Spinal cord (tissue), 10 donors: ENCODE data around the gene CLPTM1. TPM values are rescaled to one million over a fixed set of nuclear protein-coding genes. Genes with fewer than 3 reads are reported as not detected.

ENCODE experiments used
- DNase-seq, 6 donors: peaks; one replicate each; pipeline versions ENCODE4 v3.0.0 to v3.0.0-alpha.2; 2013 to 2015; ENCODE audit warnings: low spot score in 6 of 6, low read depth in 4 of 6
- H3K27ac ChIP-seq: one replicate; pipeline ENCODE4 v1.5.1; 2013; ENCODE audit warnings: low read depth, low read length, control low read depth
- H3K27me3 ChIP-seq: one replicate; pipeline ENCODE4 v1.6.1; 2013; ENCODE audit warnings: low read length; ENCODE audit not compliant: control insufficient read depth, insufficient read depth
- H3K36me3 ChIP-seq: one replicate; pipeline ENCODE4 v1.6.1; 2013; ENCODE audit warnings: low read length; ENCODE audit not compliant: control insufficient read depth, insufficient read depth
- H3K4me1 ChIP-seq: one replicate; pipeline ENCODE4 v1.6.1; 2013; ENCODE audit warnings: low read length; ENCODE audit not compliant: control insufficient read depth, insufficient read depth
- H3K4me3 ChIP-seq: one replicate; pipeline ENCODE4 v1.5.1; 2013; ENCODE audit warnings: low read depth, low read length, control low read depth
- H3K9me3 ChIP-seq: one replicate; pipeline ENCODE4 v1.6.1; 2013; ENCODE audit warnings: low read length; ENCODE audit not compliant: control insufficient read depth, insufficient read depth
- WGBS: methylation state at CpG from one replicate; pipeline ENCODE4 v1.1.5; 2013; ENCODE audit warnings: missing lambda C conversion rate; ENCODE audit not compliant: insufficient coverage; 5-methylcytosine and 5-hydroxymethylcytosine counted together
- polyA plus RNA-seq, 2 donors: library from polyadenylated mRNA; unstranded; fragments of 120-200 nt; gene quantifications; one replicate each; pipeline ENCODE4 v1.2.1, GENCODE V29; 2013; ENCODE audit not compliant: insufficient read length in 2 of 2
- total RNA-seq, 2 donors: library from RNA; depleted of rRNA in 1 of 2; stranded (reverse); fragments of 120-200 nt in 1 of 2; fragments of >200 nt in 1 of 2; gene quantifications; one replicate each; pipeline versions ENCODE4 v1.2.3 to v1.2.4, GENCODE V29; 2013 to 2014
- donor health status: healthy.

Gene CLPTM1
- total and polyA plus RNA-seq, 4 donors = 53.9 to 158 (median 110) TPM

DNA sequence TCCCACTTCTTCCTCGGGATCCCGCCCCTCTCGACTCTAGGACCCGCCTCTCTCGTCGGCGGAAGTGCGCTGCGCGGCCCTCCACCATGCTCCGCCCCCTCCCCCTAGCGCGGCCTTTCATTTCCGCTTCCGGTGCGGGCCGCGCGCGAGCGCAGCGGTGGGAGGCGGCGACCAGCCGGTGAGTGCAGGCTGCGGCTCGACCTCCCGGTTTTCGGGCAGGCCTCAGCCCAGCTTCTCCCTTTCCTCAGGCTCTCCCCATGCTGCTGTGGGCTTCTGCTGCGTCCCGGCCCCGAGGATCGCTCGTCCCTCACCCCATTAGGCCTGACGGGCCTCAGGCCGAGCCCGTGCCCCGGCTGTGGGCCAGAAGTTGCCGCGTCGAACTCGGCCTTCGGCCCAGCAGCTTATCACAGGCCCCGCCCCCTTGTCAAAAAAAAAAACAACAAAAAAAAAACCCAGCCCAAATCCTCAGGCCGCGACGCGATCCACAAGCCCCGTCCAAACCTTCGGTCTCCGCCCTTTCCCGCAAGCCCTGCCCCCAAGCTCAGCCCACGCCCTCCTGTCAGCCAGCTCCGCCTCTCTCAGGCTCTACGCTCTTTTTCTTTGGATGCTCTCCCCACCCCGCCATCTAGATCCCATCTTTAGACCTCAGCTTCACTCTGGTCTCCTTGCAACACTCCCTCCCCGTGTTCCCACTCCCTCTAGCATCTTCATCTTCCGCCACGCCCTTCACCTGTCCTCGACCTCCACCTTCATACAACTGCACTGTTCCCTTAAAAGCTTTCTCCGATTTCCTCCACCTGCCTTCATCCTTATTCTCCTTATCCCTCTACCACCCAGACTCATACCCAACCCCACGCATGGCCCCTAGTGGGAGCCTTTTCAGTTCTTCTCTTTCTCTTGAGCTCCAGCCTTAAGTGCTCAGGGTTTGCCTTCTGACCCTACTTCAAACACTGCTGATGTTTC lies 84.0 kb downstream of the CLPTM1 start, which contains the start of gene CLASRP:
CLASRP (plus strand) TSS at position 115 of the 963 bp plus-strand sequence. CDS start 1,168 bp downstream, outside the sequence.
- no peaks in the 10 kb centered on the region for H3K9me3 ChIP-seq
- DNase-seq = peak; percentile 75 to 97 (median 84)
- H3K27me3 ChIP-seq = no peaks in the 10 kb centered on the region
- H3K4me1 ChIP-seq = peaks cover 23% of the 10 kb centered on the region
- H3K27ac ChIP-seq = peak within 1 kb of the TSS; percentile 91
- H3K36me3 ChIP-seq = peaks cover 48% of the 10 kb centered on the region
- peak within 1 kb of the TSS; percentile 89 for H3K4me3 ChIP-seq
- WGBS = 2% methylated on average over 62 of the region's 62 CpGs

DNA sequence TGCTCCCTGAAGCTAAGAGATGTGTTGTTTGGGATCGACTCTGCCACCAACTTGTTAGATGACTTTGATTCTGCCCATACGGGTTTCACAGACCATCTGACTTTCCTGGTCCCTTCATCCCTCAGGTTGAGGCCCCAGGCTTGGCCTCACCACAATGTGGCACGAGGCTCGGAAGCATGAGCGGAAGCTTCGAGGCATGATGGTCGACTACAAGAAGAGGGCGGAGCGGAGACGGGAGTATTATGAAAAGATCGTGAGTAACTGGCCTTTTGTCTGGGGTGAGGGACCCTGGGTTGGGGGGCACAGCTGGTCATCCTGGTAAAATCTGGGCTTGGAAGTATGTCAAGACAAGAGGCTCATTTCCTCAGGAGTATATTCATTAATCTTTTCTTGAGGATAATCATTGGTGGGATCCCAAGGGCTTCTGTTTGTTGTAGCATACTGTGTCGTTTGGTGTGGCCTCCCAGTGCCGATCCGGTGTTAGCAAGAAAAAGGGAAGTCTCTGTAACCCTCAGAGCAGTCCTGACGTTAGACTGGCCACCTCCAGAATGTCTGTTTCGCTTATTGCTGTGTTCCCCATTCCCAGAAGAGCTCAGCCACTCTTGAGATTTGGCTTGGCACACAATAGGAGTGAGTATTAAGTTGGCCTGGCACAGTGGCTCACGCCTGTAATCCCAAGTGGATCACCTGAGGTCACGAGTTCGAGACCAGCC lies 85.0 kb downstream of the CLPTM1 start:
- peak overlapping the region; percentile 89 for H3K4me3 ChIP-seq
- no peak for DNase-seq
- 88% methylated on average over 13 of the region's 19 CpGs for WGBS
- H3K4me1 ChIP-seq = peaks cover 32% of the 10 kb centered on the region
- H3K27ac ChIP-seq = no peak overlapping the region
- H3K9me3 ChIP-seq = no peaks in the 10 kb centered on the region
- H3K36me3 ChIP-seq = peaks cover 56% of the 10 kb centered on the region
- no peaks in the 10 kb centered on the region for H3K27me3 ChIP-seq

DNA sequence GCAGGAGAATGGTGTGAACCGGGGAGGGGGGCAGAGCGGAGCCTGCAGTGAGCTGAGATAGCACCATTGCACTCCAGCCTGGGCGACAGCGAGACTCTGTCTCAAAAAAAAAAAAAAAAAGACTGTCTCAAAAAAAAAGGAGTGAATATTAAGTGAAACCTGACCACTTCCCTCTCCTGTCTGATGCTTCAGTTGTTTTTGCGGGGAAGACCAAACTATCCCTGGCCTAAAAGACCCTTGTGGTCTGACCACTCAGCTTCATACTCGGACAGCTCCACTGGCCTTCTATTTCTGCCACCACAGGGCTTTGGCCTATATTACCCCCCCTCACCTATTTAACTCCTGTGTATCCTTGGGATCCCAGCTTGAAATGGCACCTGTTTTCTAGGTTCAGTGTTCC lies 85.9 kb downstream of the CLPTM1 start:
- WGBS = 96% methylated on average over 2 of the region's 6 CpGs
- Histone ChIP-seq H3K27me3 (no peaks in the 10 kb centered on the region), H3K4me3 (no peak overlapping the region), H3K9me3 (no peaks in the 10 kb centered on the region), H3K27ac (no peak overlapping the region), H3K36me3 (peaks cover 52% of the 10 kb centered on the region), H3K4me1 (peaks cover 41% of the 10 kb centered on the region)
- no peak for DNase-seq

Other genes with a start within 250 kb of the CLPTM1 start
- gene BCL3, start 206.7 kb upstream of the CLPTM1 start, total RNA-seq = 1 to 10 TPM; 1.6 to 2.2 TPM
- gene BCL3, start 206.7 kb upstream of the CLPTM1 start, polyA plus RNA-seq = 1 to 10 TPM; 7.3 to 9.6 TPM
- gene CBLC, start 177.5 kb upstream of the CLPTM1 start, total RNA-seq = not detected
- gene CBLC, start 177.5 kb upstream of the CLPTM1 start, polyA plus RNA-seq = under 1 TPM; 0.25 to 0.44 TPM
- gene BCAM, start 146.3 kb upstream of the CLPTM1 start, total RNA-seq = 10 to 100 TPM; 24.1 to 34.3 TPM
- gene BCAM, start 146.3 kb upstream of the CLPTM1 start, polyA plus RNA-seq = 10 to 100 TPM; 30.1 to 43.8 TPM
- gene NECTIN2, start 109.1 kb upstream of the CLPTM1 start, total RNA-seq = 10 to 100 TPM; 29.8 to 85.0 TPM
- gene NECTIN2, start 109.1 kb upstream of the CLPTM1 start, polyA plus RNA-seq = 10 to 100 TPM; 63.3 to 78.3 TPM
- 10 to 100 TPM; 21.8 to 34.5 TPM for gene TOMM40, start 64.1 kb upstream of the CLPTM1 start, total RNA-seq
- gene TOMM40, start 64.1 kb upstream of the CLPTM1 start, polyA plus RNA-seq = 10 to 100 TPM; 61.4 to 66.1 TPM
- gene APOE, start 49.6 kb upstream of the CLPTM1 start, total RNA-seq = 100 to 1,000 TPM; 317 to 945 TPM
- 100 to 1,000 TPM; 735 to 762 TPM for gene APOE, start 49.6 kb upstream of the CLPTM1 start, polyA plus RNA-seq
- 10 to 100 TPM; 28.3 to 93.9 TPM for gene APOC1, start 40.8 kb upstream of the CLPTM1 start, total RNA-seq
- 100 to 1,000 TPM; 101 to 103 TPM for gene APOC1, start 40.8 kb upstream of the CLPTM1 start, polyA plus RNA-seq
- gene APOC4, start 13.1 kb upstream of the CLPTM1 start, total RNA-seq = under 1 TPM in 1 of 2 donors, not detected in 1; 0.22 TPM
- gene APOC4, start 13.1 kb upstream of the CLPTM1 start, polyA plus RNA-seq = not detected
- gene APOC2, start 9.3 kb upstream of the CLPTM1 start, total RNA-seq = 10 to 100 TPM; 10.1 to 14.8 TPM
- gene APOC2, start 9.3 kb upstream of the CLPTM1 start, polyA plus RNA-seq = 10 to 100 TPM; 26.9 to 35.8 TPM
- 1 to 10 TPM; 2.4 to 2.9 TPM for gene RELB, start 46.1 kb downstream of the CLPTM1 start, total RNA-seq
- 1 to 10 TPM; 3.9 to 4.0 TPM for gene RELB, start 46.1 kb downstream of the CLPTM1 start, polyA plus RNA-seq
- 10 to 100 TPM; 11.6 to 35.0 TPM for gene CLASRP, start 83.7 kb downstream of the CLPTM1 start, total RNA-seq
- 10 to 100 TPM; 60.6 to 97.3 TPM for gene CLASRP, start 83.7 kb downstream of the CLPTM1 start, polyA plus RNA-seq
- gene ZNF296, start 121.1 kb downstream of the CLPTM1 start, total RNA-seq = under 1 TPM; 0.22 to 0.69 TPM
- 1 to 10 TPM; 2.7 to 3.4 TPM for gene ZNF296, start 121.1 kb downstream of the CLPTM1 start, polyA plus RNA-seq
- 10 to 100 TPM; 14.4 to 15.4 TPM for gene GEMIN7, start 123.9 kb downstream of the CLPTM1 start, total RNA-seq
- gene GEMIN7, start 123.9 kb downstream of the CLPTM1 start, polyA plus RNA-seq = 10 to 100 TPM; 24.0 to 27.4 TPM
- gene PPP1R37, start 137.8 kb downstream of the CLPTM1 start, total RNA-seq = 10 to 100 TPM; 14.4 to 25.8 TPM
- gene PPP1R37, start 137.8 kb downstream of the CLPTM1 start, polyA plus RNA-seq = 10 to 100 TPM; 37.2 to 39.6 TPM
- gene NKPD1, start 205.6 kb downstream of the CLPTM1 start, total RNA-seq = under 1 TPM; 0.44 to 0.99 TPM
- gene NKPD1, start 205.6 kb downstream of the CLPTM1 start, polyA plus RNA-seq = 1 to 10 TPM; 1.1 to 1.4 TPM
- 10 to 100 TPM in 1 of 2 donors, 1 to 10 TPM in 1; 7.0 to 22.7 TPM for gene TRAPPC6A, start 222.9 kb downstream of the CLPTM1 start, total RNA-seq
- gene TRAPPC6A, start 222.9 kb downstream of the CLPTM1 start, polyA plus RNA-seq = 10 to 100 TPM; 22.2 to 26.2 TPM
- gene BLOC1S3, start 223.4 kb downstream of the CLPTM1 start, total RNA-seq = 1 to 10 TPM; 2.3 to 3.0 TPM
- 10 to 100 TPM; 13.7 to 15.1 TPM for gene BLOC1S3, start 223.4 kb downstream of the CLPTM1 start, polyA plus RNA-seq